ENCODE measurements around the gene CDK14.

Gene CDK14

GRCh38 chr7:91128683-91129348, 532.7 kb downstream of the CDK14 start:
- TF ChIP-seq POLR2AphosphoS5 (IDR thresholded peaks at IDR 0.05; ENCODE audit: low read depth, low read length) (no peak), FOXP2 (optimal IDR thresholded peaks at IDR 0.05; ENCODE audit: borderline replicate concordance, extremely low read depth, extremely low read length, insufficient read depth) (no peak)

- no peak for TF ChIP-seq SIN3A (IDR thresholded peaks at IDR 0.05; ENCODE audit: borderline replicate concordance, insufficient read depth, low read length)
- no peak for TF ChIP-seq REST (IDR thresholded peaks at IDR 0.05; ENCODE audit: insufficient read depth in 1 of 2, low read depth in 2 of 2, low read length in 2 of 2)
- TF ChIP-seq POLR2AphosphoS5 (IDR thresholded peaks at IDR 0.05; ENCODE audit: low read depth, low read length): no peak
- TF ChIP-seq TAF1 (IDR thresholded peaks at IDR 0.05; ENCODE audit: borderline replicate concordance, insufficient read depth, low read length): no peak
Measured at GRCh38 chr7:91135300-91135699, 539.2 kb downstream of the CDK14 start.

GRCh38 chr7:91135703-91136430, 539.7 kb downstream of the CDK14 start:
- TF ChIP-seq POLR2AphosphoS5 (IDR thresholded peaks at IDR 0.05; ENCODE audit: low read depth, low read length) (no peak), REST (IDR thresholded peaks at IDR 0.05; ENCODE audit: insufficient read depth in 1 of 2, low read depth in 2 of 2, low read length in 2 of 2) (no peak)

- TF ChIP-seq POLR2AphosphoS5 (IDR thresholded peaks at IDR 0.05; ENCODE audit: low read depth, low read length) (no peak), FOXP2 (optimal IDR thresholded peaks at IDR 0.05; ENCODE audit: borderline replicate concordance, extremely low read depth, extremely low read length, insufficient read depth) (no peak), SIN3A (IDR thresholded peaks at IDR 0.05; ENCODE audit: borderline replicate concordance, insufficient read depth, low read length) (no peak), TAF1 (IDR thresholded peaks at IDR 0.05; ENCODE audit: borderline replicate concordance, insufficient read depth, low read length) (no peak)
Measured at GRCh38 chr7:91137153-91137787, 541.1 kb downstream of the CDK14 start.

- TF ChIP-seq FOXP2 (optimal IDR thresholded peaks at IDR 0.05; ENCODE audit: borderline replicate concordance, extremely low read depth, extremely low read length, insufficient read depth) (no peak), TAF1 (IDR thresholded peaks at IDR 0.05; ENCODE audit: borderline replicate concordance, insufficient read depth, low read length) (no peak), REST (IDR thresholded peaks at IDR 0.05; ENCODE audit: insufficient read depth in 1 of 2, low read depth in 2 of 2, low read length in 2 of 2) (no peak), POLR2AphosphoS5 (IDR thresholded peaks at IDR 0.05; ENCODE audit: low read depth, low read length) (no peak), SIN3A (IDR thresholded peaks at IDR 0.05; ENCODE audit: borderline replicate concordance, insufficient read depth, low read length) (no peak)
Measured at GRCh38 chr7:91137788-91138368, 541.8 kb downstream of the CDK14 start.

GRCh38 chr7:91140286-91140685, 544.2 kb downstream of the CDK14 start:
- no peak for TF ChIP-seq REST (IDR thresholded peaks at IDR 0.05; ENCODE audit: insufficient read depth in 1 of 2, low read depth in 2 of 2, low read length in 2 of 2)
- TF ChIP-seq SIN3A (IDR thresholded peaks at IDR 0.05; ENCODE audit: borderline replicate concordance, insufficient read depth, low read length): no peak
- no peak for TF ChIP-seq POLR2AphosphoS5 (IDR thresholded peaks at IDR 0.05; ENCODE audit: low read depth, low read length)
- no peak for TF ChIP-seq FOXP2 (optimal IDR thresholded peaks at IDR 0.05; ENCODE audit: borderline replicate concordance, extremely low read depth, extremely low read length, insufficient read depth)
- no peak for TF ChIP-seq TAF1 (IDR thresholded peaks at IDR 0.05; ENCODE audit: borderline replicate concordance, insufficient read depth, low read length)

Measured in PFSK-1 (cell line).